Lower lobe of right lung (tissue), 2 donors: ENCODE measurements around the gene KRTAP10-11. TPM values are rescaled to one million over a fixed set of nuclear protein-coding genes. Genes with fewer than 3 reads are reported as not detected.
"Not testable (repeated sequence)": the region's sequence is repeated elsewhere in the genome, so short reads cannot be mapped to it uniquely, and the experiment has no call there.

Source experiments
- ATAC-seq, 2 donors: fragments of 200-7000 bp; cut with Tn5 transposase; one replicate each; pipeline ENCODE4 v1.9.1; 2020 to 2022; ENCODE audit warnings: mild to moderate bottlenecking in 2 of 2, moderate library complexity in 2 of 2
- DNase-seq: peaks from one replicate; pipeline ENCODE4 v3.0.0-alpha.2; 2020
- H3K27ac ChIP-seq: fragments of 200-600 bp; one replicate; pipeline ENCODE4 v1.8.0; 2022
- H3K27me3 ChIP-seq: fragments of 200-600 bp; one replicate; pipeline ENCODE4 v1.8.0; 2022; ENCODE audit warnings: low read depth
- H3K36me3 ChIP-seq: fragments of 200-600 bp; one replicate; pipeline ENCODE4 v1.8.0; 2022; ENCODE audit warnings: mild to moderate bottlenecking
- H3K4me1 ChIP-seq: fragments of 200-600 bp; one replicate; pipeline ENCODE4 v1.8.0; 2022
- H3K4me3 ChIP-seq: fragments of 200-600 bp; one replicate; pipeline ENCODE4 v1.8.0; 2022; ENCODE audit warnings: mild to moderate bottlenecking
- H3K9me3 ChIP-seq: fragments of 200-600 bp; one replicate; pipeline ENCODE4 v1.8.0; 2022
- intact Hi-C: fragments of 100-400 bp; cut with DNase I; formaldehyde crosslinking; loops from one replicate; pipeline ENCODE4 v1.11.0; 2022
- total RNA-seq: library from RNA; stranded (reverse); fragmentation: NEBNext Ultra II Directional; extraction: Animal tissue kit (Norgen Biotek cat#: 25700); gene quantifications from one replicate; pipeline ENCODE4 v1.2.1, GENCODE V29; 2021
- TF ChIP-seq, protein P1 (sequence below): fragments of 200-600 bp; IDR thresholded peaks from one replicate; pipeline ENCODE4 v1.8.0; 2022; ENCODE audit warnings: antibody characterized with exemption, mild to moderate bottlenecking
- donor health status: DM: no; HTN: yes; CAD: no; lungs with severe emphysema.

The KRTAP10-11 gene
- total RNA-seq, 1 donor from 2014 or later = not detected

DNA sequence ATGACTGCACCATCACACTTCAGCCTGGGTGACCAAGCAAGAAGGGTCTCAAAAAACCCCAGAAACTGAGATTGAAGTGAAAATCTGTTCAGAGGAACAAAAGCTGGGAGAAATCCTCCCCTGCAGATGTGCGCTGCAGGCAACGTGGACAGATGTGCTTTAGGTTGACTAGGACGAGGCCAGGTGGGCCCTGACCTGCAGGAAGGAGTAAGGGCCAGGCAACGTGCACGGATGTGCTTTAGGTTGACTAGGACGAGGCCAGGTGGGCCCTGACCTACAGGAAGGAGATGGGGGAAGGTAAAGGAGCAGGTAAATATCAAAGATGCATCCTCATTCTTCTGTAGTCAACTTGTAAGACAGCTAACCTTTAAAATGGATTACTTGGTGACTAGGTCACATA is 38.3 kb downstream of the KRTAP10-11 start:
- no peak for ATAC-seq
- intact Hi-C loops = no loop called here
- H3K27ac ChIP-seq = no peak overlapping the region
- H3K9me3 ChIP-seq = no peaks in the 10 kb centered on the region
- H3K27me3 ChIP-seq = peaks cover 22% of the 10 kb centered on the region
- H3K36me3 ChIP-seq = no peaks in the 10 kb centered on the region
- no peak for DNase-seq
- no peak overlapping the region for H3K4me3 ChIP-seq
- TF ChIP-seq, protein P1, sequence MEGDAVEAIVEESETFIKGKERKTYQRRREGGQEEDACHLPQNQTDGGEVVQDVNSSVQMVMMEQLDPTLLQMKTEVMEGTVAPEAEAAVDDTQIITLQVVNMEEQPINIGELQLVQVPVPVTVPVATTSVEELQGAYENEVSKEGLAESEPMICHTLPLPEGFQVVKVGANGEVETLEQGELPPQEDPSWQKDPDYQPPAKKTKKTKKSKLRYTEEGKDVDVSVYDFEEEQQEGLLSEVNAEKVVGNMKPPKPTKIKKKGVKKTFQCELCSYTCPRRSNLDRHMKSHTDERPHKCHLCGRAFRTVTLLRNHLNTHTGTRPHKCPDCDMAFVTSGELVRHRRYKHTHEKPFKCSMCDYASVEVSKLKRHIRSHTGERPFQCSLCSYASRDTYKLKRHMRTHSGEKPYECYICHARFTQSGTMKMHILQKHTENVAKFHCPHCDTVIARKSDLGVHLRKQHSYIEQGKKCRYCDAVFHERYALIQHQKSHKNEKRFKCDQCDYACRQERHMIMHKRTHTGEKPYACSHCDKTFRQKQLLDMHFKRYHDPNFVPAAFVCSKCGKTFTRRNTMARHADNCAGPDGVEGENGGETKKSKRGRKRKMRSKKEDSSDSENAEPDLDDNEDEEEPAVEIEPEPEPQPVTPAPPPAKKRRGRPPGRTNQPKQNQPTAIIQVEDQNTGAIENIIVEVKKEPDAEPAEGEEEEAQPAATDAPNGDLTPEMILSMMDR = no peak
- no peaks in the 10 kb centered on the region for H3K4me1 ChIP-seq

- intact Hi-C loops, H3K9me3 ChIP-seq, DNase-seq, H3K27ac ChIP-seq, H3K4me3 ChIP-seq, H3K36me3 ChIP-seq, H3K4me1 ChIP-seq: not testable (repeated sequence)
- peaks cover 22% of the 10 kb centered on the region for H3K27me3 ChIP-seq
- peak in 1 of 2 donors; percentile 22 for ATAC-seq
Measured at GRCh38 chr21:44685050-44685449, 38.8 kb downstream of the KRTAP10-11 start.

DNA sequence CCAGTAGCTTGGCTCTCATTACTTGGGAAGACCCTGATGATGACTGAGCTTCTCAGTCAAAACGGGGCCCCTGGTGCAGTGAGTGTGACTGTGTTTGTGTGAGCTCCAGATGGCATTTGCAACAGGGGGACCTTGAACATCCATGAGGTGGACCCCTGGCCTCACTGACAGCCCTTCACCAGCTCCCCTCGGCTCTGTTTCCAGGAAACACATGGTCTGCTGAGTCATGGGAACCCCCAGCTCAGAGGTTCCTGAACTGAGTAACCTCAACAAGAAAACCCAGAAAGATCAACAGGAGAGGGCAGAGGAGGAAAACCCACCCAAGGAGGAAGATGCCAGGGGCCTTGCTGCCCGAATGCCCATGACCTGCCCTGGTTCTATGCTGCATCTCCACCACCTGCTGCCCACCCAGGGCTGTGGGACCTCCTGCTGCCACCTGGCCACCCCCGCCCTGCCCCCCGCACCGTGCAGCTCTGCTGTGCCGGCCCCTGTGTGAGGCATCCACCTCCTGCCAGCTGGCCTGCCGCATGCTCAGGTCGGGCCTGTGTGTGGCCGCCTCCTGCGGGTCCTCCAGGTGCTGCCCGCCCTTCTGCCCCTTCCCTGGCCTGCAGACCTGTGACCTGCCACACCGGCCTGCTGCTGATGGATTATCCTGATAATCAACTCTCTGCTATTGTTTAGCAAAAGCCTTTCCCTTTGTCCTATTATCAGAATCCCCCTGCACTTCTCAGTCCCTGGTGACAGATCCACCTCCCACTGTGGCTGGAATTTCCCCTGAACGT is 40.0 kb downstream of the KRTAP10-11 start:
- intact Hi-C loops = no loop called here
- Histone ChIP-seq H3K27me3 (peaks cover 22% of the 10 kb centered on the region), H3K4me3 (no peak overlapping the region), H3K27ac (no peak overlapping the region), H3K36me3 (no peaks in the 10 kb centered on the region), H3K4me1 (no peaks in the 10 kb centered on the region), H3K9me3 (no peaks in the 10 kb centered on the region)
- TF ChIP-seq, protein P1 = no peak
- peak; percentile 44 for DNase-seq
- ATAC-seq = no peak

- TF ChIP-seq, protein P1 = no peak
- ATAC-seq (no peak), DNase-seq (no peak)
- Histone ChIP-seq H3K4me1 (no peaks in the 10 kb centered on the region), H3K27me3 (peaks cover 22% of the 10 kb centered on the region), H3K36me3 (no peaks in the 10 kb centered on the region), H3K9me3 (peaks cover under 1% of the 10 kb centered on the region), H3K4me3 (no peak overlapping the region), H3K27ac (no peak overlapping the region)
- intact Hi-C loops = no loop called here
Measured at GRCh38 chr21:44686843-44687561, 40.8 kb downstream of the KRTAP10-11 start.

DNA sequence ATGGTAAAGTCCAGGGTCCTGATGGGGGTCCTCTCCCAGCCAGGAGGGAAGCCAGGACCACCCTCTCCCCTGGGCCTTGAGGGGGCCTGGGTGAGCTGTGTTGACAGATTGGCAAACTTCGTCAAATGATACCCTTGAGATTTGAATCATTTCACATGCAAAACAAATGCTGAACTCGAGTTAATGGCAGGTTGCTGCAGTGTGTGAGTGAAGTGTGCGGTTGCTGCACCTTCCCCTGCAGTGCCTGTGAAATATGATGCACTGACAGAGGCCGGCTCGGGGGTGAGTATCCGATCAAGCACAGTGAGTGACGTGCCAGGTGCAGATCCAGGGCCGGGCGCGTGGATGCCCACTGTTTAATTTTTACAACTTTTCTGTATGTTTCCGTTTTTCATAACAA is 41.5 kb downstream of the KRTAP10-11 start:
- intact Hi-C loops = no loop called here
- no peak for ATAC-seq

DNA sequence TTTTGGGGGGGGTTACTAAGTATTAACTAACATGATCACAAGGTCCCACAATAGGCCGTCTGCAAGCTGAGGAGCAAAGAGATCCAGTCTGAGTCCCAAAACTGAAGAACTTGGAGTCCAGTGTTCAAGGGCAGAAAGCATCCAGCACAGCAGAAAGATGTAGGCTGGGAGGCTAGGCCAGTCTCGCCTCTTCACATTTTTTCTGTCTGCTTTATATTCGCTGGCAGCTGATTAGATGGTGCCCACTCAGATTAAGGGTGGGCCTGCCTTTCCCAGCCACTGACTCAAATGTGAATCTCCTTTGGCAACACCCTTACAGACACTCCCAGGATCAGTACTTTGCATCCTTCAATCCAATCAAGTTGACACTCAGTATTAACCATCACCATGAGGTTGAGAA is 43.5 kb downstream of the KRTAP10-11 start:
- H3K4me3 ChIP-seq, ATAC-seq, DNase-seq, H3K36me3 ChIP-seq, intact Hi-C loops, H3K4me1 ChIP-seq, H3K27ac ChIP-seq: not testable (repeated sequence)
- H3K27me3 ChIP-seq = peaks cover 22% of the 10 kb centered on the region
- peaks cover 23% of the 10 kb centered on the region for H3K9me3 ChIP-seq

More for the DNA sequence above, 41.5 kb downstream of the KRTAP10-11 start:
- H3K4me1 ChIP-seq = no peaks in the 10 kb centered on the region
- H3K27me3 ChIP-seq = peaks cover 22% of the 10 kb centered on the region
- no peak for DNase-seq
- TF ChIP-seq, protein P1 = no peak
- H3K9me3 ChIP-seq = peaks cover 8% of the 10 kb centered on the region
- no peaks in the 10 kb centered on the region for H3K36me3 ChIP-seq
- H3K4me3 ChIP-seq = no peak overlapping the region
- H3K27ac ChIP-seq = no peak overlapping the region
